Spinal cord (tissue), 10 donors: ENCODE results near the gene LRP2BP. TPM values are rescaled to one million over a fixed set of nuclear protein-coding genes. Genes with fewer than 3 reads are reported as not detected.

Experiments
- DNase-seq, 6 donors: peaks; one replicate each; pipeline versions ENCODE4 v3.0.0 to v3.0.0-alpha.2; 2013 to 2015; ENCODE audit warnings: low spot score in 6 of 6, low read depth in 4 of 6
- H3K27ac ChIP-seq: one replicate; pipeline ENCODE4 v1.5.1; 2013; ENCODE audit warnings: low read depth, low read length, control low read depth
- H3K27me3 ChIP-seq: one replicate; pipeline ENCODE4 v1.6.1; 2013; ENCODE audit warnings: low read length; ENCODE audit not compliant: control insufficient read depth, insufficient read depth
- H3K36me3 ChIP-seq: one replicate; pipeline ENCODE4 v1.6.1; 2013; ENCODE audit warnings: low read length; ENCODE audit not compliant: control insufficient read depth, insufficient read depth
- H3K4me1 ChIP-seq: one replicate; pipeline ENCODE4 v1.6.1; 2013; ENCODE audit warnings: low read length; ENCODE audit not compliant: control insufficient read depth, insufficient read depth
- H3K4me3 ChIP-seq: one replicate; pipeline ENCODE4 v1.5.1; 2013; ENCODE audit warnings: low read depth, low read length, control low read depth
- H3K9me3 ChIP-seq: one replicate; pipeline ENCODE4 v1.6.1; 2013; ENCODE audit warnings: low read length; ENCODE audit not compliant: control insufficient read depth, insufficient read depth
- WGBS: methylation state at CpG from one replicate; pipeline ENCODE4 v1.1.5; 2013; ENCODE audit warnings: missing lambda C conversion rate; ENCODE audit not compliant: insufficient coverage; 5-methylcytosine and 5-hydroxymethylcytosine counted together
- polyA plus RNA-seq, 2 donors: library from polyadenylated mRNA; unstranded; fragments of 120-200 nt; gene quantifications; one replicate each; pipeline ENCODE4 v1.2.1, GENCODE V29; 2013; ENCODE audit not compliant: insufficient read length in 2 of 2
- total RNA-seq, 2 donors: library from RNA; depleted of rRNA in 1 of 2; stranded (reverse); fragments of 120-200 nt in 1 of 2; fragments of >200 nt in 1 of 2; gene quantifications; one replicate each; pipeline versions ENCODE4 v1.2.3 to v1.2.4, GENCODE V29; 2013 to 2014
- donor health status: healthy.

LRP2BP gene
- total and polyA plus RNA-seq, 4 donors = 8.0 to 14.9 (median 11.7) TPM

DNA sequence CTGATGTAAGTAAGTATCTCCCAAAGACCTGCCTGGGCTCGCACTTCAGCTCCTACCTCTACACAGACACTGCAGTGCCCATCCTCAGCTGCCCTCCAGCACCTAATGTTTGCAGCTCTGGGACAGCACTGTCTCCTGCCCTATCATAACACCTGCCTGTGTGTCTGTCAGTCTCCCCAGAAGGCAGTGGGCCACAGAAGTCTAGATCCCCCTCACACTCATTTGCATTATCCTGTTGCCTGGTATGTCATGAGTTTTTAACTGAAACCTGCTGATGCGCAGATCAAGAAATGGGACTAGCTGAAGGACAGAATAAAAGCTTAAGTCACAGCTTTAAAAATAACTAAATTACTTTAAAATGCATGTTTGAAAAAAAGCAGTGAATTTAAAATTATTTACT, 43.0 kb downstream of the LRP2BP start:
- no peaks in the 10 kb centered on the region for H3K27me3 ChIP-seq
- no peak overlapping the region for H3K27ac ChIP-seq
- H3K4me3 ChIP-seq = no peak overlapping the region
- H3K9me3 ChIP-seq = no peaks in the 10 kb centered on the region
- H3K4me1 ChIP-seq = no peaks in the 10 kb centered on the region
- DNase-seq = no peak
- H3K36me3 ChIP-seq = peaks cover 21% of the 10 kb centered on the region
- WGBS = 75% methylated on average over 1 of the region's 2 CpGs

DNA sequence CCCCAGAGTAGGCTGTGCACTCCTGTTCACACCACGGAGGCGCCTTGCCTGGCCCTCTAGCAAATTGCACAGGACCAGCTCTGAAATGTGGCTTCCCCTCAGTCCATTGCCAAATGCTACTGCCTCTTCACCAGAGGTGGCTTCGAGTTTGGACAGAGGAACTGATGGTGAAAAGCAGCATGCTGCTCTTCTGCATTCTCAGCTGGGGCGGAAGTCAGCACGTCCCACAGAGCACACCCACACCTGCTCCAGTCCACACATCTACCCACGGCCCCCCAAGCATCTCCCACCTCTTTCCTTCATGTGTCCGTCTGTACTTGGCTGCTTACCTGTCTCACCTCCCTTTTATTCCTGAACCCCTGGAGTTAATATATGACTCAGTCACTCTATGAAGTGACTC, 43.5 kb downstream of the LRP2BP start:
- H3K27me3 ChIP-seq = no peaks in the 10 kb centered on the region
- H3K4me1 ChIP-seq = no peaks in the 10 kb centered on the region
- H3K9me3 ChIP-seq = no peaks in the 10 kb centered on the region
- DNase-seq = no peak
- 95% methylated on average over 6 of the region's 7 CpGs for WGBS
- H3K36me3 ChIP-seq = peaks cover 26% of the 10 kb centered on the region
- no peak overlapping the region for H3K4me3 ChIP-seq
- H3K27ac ChIP-seq = no peak overlapping the region

DNA sequence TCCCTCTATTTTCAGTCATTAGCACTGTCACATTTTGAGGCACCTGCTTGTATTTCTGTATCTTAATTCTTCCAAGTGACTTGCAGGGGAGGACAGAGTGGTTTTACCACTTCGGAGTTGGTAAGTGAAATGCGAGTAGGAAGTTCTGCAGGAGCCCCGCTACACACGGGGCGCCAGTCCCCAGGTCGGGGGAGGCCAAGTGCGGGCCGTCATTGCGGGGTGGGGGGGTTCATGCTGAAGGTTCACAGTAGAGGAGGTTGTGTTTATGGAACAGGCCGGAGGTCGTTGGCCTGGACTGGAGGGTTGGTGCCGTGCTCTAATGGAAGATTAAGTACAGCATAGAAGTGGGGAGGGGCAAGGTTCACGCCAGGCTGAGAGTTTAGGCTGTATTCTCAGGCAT, 44.0 kb downstream of the LRP2BP start:
- peaks cover 26% of the 10 kb centered on the region for H3K36me3 ChIP-seq
- H3K9me3 ChIP-seq = no peaks in the 10 kb centered on the region
- no peak overlapping the region for H3K4me3 ChIP-seq
- DNase-seq = no peak
- no peaks in the 10 kb centered on the region for H3K27me3 ChIP-seq
- no peaks in the 10 kb centered on the region for H3K4me1 ChIP-seq
- H3K27ac ChIP-seq = no peak overlapping the region
- 91% methylated on average over 12 of the region's 13 CpGs for WGBS

DNA sequence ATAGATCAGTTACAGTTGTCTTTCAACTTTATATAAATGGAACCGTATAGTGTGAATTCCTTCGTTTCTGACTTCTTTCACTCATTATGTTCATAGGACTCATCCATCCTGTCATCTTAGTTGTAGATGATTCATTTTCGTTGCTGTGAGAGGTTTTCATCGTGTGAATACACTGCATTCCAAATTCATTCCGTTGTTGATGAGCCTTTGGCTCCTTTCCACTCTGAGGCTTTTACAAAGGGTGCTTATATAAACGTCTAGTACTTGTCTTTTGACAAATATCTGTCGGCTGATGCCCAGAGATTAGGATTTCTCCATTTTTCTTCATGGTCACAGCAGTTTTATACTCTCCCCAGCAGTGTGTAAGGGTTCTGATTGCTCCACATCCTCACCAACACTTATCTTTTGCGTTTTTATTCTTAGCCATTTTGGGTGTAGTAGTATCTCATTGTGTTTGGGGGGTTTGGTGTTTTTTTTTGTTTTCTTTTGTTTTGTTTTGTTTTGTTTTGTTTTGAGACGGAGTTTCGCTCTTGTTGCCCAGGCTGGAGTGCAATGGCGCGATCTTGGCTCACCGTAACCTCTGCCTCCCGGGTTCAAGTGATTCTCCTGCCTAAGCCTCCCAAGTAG, 48.6 kb downstream of the LRP2BP start:
- DNase-seq = no peak
- Histone ChIP-seq H3K9me3 (no peaks in the 10 kb centered on the region), H3K36me3 (peaks cover 22% of the 10 kb centered on the region), H3K27me3 (no peaks in the 10 kb centered on the region), H3K4me1 (no peaks in the 10 kb centered on the region), H3K27ac (no peak overlapping the region), H3K4me3 (no peak overlapping the region)
- 100% methylated on average over 3 of the region's 14 CpGs for WGBS

DNA sequence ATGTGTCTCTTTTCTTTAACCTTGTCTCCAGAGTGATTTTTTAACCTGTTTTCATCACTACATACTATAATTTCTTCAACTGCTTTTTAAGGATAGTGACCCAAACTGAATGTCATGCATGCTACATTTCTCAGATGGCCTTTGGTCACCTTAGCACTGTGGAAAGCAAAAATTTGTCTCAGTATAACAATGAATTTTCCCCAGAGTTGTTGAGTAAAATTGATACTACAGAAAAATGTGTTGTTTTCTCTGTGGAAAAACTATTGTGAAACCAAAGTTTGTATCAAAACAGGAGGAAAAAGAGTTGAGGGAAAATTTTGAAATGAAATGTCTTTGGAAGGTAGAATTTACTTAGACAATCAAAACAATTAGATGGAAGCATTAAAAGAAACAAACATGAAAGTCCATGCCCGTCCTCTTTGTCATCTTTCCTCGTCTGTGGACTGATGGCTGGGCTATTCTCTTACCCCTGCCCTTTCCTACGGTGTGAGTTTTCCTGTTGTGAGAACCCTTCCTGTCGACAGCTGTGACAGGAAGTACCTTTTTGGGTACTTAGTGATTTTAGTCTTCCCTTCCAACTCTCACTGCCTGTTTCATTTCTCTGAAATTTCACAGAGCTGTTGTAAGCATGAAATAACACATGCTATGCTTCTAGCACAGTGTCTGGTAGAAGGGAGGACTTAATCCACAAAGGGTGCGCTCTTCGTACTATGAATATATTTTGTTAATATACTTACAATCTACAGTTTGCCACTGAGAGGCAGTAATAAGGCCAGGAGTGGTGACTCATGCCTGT, 50.8 kb downstream of the LRP2BP start:
- H3K4me1 ChIP-seq = no peaks in the 10 kb centered on the region
- H3K36me3 ChIP-seq = peaks cover 15% of the 10 kb centered on the region
- no peak overlapping the region for H3K4me3 ChIP-seq
- no peaks in the 10 kb centered on the region for H3K27me3 ChIP-seq
- DNase-seq = no peak
- H3K27ac ChIP-seq = no peak overlapping the region
- no peaks in the 10 kb centered on the region for H3K9me3 ChIP-seq
- WGBS = 80% methylated on average over 2 of the region's 6 CpGs

DNA sequence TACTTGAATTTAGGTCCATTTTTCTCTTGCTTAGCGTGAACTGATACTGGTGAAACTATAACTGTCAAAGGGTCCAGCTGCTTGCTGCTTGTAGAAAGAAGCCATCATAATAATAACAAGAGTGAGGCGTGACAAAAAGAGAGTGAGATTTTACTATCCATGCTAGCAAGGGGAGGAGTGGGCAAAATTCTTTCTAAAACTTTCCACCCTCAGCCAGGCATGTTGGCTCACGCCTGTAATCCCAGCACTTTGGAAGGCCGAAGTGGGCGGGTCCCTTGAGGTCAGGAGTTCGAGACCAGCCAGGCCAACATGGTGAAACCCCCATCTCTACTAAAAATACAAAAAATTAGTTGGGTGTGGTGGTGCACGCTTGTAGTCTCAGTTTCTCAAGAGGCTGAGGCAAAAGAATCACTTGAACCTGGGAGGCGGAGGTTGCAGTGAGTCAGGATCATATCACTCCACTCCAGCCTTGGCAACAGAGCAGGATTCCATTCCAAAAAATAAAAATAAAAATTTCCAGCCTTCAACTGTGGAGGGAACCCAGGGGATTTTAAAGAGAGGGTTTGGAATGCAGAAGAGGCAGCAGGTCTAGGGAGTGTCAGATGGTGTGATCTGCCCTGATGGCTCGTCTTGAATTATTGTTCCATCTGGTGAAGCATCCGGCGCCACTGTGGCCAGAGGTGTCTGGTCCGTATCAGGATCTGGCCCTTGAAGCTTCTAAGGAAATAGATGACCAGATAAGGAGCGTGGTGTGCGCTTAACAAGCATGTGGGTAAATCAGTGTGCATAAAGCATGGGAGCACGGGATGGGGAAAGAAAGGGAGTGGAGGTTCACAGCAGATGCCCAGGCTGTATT, 51.8 kb downstream of the LRP2BP start:
- H3K4me3 ChIP-seq = no peak overlapping the region
- H3K9me3 ChIP-seq = no peaks in the 10 kb centered on the region
- no peak for DNase-seq
- peaks cover 15% of the 10 kb centered on the region for H3K36me3 ChIP-seq
- H3K27ac ChIP-seq = no peak overlapping the region
- WGBS = 72% methylated on average over 7 of the region's 15 CpGs
- no peaks in the 10 kb centered on the region for H3K4me1 ChIP-seq
- no peaks in the 10 kb centered on the region for H3K27me3 ChIP-seq

DNA sequence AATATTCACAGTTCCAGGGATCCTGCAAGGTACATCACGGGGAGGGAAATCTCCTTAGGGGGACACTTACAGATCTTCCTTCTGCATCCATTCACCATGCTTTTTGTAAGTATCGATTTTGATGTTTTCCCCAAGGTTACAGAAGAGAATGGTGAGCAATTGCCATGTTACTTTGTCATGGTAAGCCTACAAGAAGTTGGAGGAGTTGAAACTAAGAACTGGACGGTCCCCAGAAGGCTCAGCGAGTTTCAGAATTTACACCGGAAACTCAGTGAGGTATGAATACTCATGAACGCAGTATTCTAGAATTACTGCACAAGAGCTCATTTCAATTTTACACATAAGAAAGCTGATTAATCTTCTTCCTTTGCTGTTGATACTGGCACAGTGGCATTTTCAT, 53.9 kb downstream of the LRP2BP start:
- WGBS = 70% methylated on average over 2 of the region's 6 CpGs
- no peaks in the 10 kb centered on the region for H3K4me1 ChIP-seq
- H3K27ac ChIP-seq = no peak overlapping the region
- H3K9me3 ChIP-seq = peaks cover 3% of the 10 kb centered on the region
- no peak overlapping the region for H3K4me3 ChIP-seq
- DNase-seq = no peak
- H3K27me3 ChIP-seq = no peaks in the 10 kb centered on the region
- peaks cover 5% of the 10 kb centered on the region for H3K36me3 ChIP-seq

DNA sequence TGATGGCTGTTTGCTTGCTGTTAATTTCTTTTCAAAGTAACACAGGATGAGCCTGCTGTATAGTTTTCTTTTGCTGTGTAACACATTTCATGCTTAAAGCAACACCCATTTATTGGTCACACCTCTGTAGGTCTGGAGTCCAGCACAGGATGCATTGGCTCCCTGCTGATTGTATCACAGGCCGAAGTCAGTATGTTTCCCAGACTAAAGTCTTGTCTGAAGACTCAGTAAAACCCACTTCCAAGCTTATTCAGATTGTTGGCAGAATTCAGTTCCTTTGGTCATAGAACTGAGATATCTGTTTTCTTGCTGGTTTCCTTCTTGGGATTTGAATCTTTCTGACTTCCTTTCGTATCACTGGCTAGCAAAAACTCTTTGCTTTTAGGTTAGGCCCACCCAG, 54.3 kb downstream of the LRP2BP start:
- Histone ChIP-seq H3K9me3 (peaks cover 3% of the 10 kb centered on the region), H3K27ac (no peak overlapping the region), H3K27me3 (no peaks in the 10 kb centered on the region), H3K36me3 (peaks cover 5% of the 10 kb centered on the region), H3K4me1 (no peaks in the 10 kb centered on the region), H3K4me3 (no peak overlapping the region)
- DNase-seq = no peak
- 89% methylated on average over 1 of the region's 2 CpGs for WGBS

DNA sequence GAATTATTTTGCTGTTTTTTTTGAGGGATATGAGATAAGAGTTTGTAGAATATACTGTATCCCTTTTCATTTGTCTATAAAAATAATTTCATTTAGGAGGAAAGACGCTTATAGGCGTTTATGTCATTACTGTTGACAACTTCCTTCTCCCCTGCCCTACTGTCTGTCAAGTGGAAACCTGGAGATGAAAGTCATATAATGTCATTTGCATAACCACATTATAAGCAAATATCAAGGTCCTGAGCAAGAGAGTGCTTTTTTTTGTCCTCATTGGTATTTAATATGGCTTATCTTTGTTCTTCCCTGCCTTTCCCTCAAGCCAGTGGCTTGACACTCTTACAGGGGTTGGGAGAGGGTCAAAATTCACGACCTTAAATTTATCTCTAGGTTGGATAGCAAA, 55.8 kb downstream of the LRP2BP start:
- H3K27me3 ChIP-seq = no peaks in the 10 kb centered on the region
- 100% methylated on average over 1 of the region's 3 CpGs for WGBS
- no peak overlapping the region for H3K27ac ChIP-seq
- DNase-seq = no peak
- H3K36me3 ChIP-seq = peaks cover 5% of the 10 kb centered on the region
- no peaks in the 10 kb centered on the region for H3K4me1 ChIP-seq
- peaks cover 3% of the 10 kb centered on the region for H3K9me3 ChIP-seq
- no peak overlapping the region for H3K4me3 ChIP-seq
